ENCODE measurements around the gene SLX4IP. TPM values are rescaled to one million over a fixed set of nuclear protein-coding genes. Genes with fewer than 3 reads are reported as not detected.

SLX4IP gene
- polyA plus RNA-seq, 1 experiment, result 2.8 TPM

DNA sequence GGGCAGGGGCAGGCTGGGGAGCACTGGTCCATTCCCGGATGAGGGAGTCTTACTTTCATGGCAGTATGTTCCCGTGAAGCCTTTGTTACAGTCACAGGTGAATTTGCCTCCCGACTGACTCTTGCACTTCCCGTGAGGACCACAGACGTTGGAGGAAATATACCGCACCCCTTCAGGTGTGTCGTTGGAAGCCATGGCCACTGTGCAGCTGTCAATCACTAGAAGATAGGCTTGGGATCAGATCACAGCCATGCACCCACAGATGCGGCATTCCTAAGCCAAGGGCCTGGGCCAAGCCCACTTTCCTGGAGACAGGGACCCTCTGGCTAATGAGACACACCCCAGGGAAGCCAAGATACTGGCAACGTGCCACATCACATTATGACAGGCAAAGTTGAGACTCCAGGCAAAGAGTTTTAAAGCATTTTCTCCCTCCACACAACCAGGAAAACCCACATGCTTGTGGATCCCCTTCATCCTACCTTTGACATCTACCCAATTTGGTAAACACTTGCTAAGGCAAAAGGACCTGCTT lies 211.8 kb downstream of the SLX4IP start:
- Histone ChIP-seq H3K27ac (ENCODE audit: low read depth, low read length) (no peak overlapping the region), H3K4me3 (ENCODE audit: low read depth, low read length) (no peak overlapping the region), H3K27me3 (ENCODE audit: control insufficient read depth, insufficient read depth, low read length) (no peaks in the 10 kb centered on the region), H3K9me3 (ENCODE audit: control insufficient read depth, insufficient read depth, low read length) (no peaks in the 10 kb centered on the region)
- DNase-seq (ENCODE audit: low read depth, low spot score), result no peak
- CTCF ChIA-PET, result interaction anchor here (0.6 kb wide), 2 partner anchors 152 to 408 kb away, joined by 3 to 5 read pairs; no protein-coding TSS in a partner anchor
- POLR2A ChIA-PET, result no interaction called here
- TF ChIP-seq CTCF (IDR thresholded peaks at IDR 0.05; ENCODE audit: low read depth, low read length), result no peak

- H3K4me3 ChIP-seq (ENCODE audit: low read depth, low read length), result no peak overlapping the region
- H3K9me3 ChIP-seq (ENCODE audit: control insufficient read depth, insufficient read depth, low read length), result no peaks in the 10 kb centered on the region
- no peak for DNase-seq (ENCODE audit: low read depth, low spot score)
- ChIA-PET POLR2A (no interaction called here), CTCF (interaction anchor here (0.6 kb wide), 2 partner anchors 151 to 407 kb away, joined by 3 to 5 read pairs; no protein-coding TSS in a partner anchor)
- H3K27ac ChIP-seq (ENCODE audit: low read depth, low read length), result no peak overlapping the region
- peak; percentile 30; the same call in 1 of the 2 replicates for TF ChIP-seq CTCF (IDR thresholded peaks at IDR 0.05; ENCODE audit: low read depth, low read length)
- no peaks in the 10 kb centered on the region for H3K27me3 ChIP-seq (ENCODE audit: control insufficient read depth, insufficient read depth, low read length)
Observed at GRCh38 chr20:10647471-10647870, 212.4 kb downstream of the SLX4IP start.

DNA sequence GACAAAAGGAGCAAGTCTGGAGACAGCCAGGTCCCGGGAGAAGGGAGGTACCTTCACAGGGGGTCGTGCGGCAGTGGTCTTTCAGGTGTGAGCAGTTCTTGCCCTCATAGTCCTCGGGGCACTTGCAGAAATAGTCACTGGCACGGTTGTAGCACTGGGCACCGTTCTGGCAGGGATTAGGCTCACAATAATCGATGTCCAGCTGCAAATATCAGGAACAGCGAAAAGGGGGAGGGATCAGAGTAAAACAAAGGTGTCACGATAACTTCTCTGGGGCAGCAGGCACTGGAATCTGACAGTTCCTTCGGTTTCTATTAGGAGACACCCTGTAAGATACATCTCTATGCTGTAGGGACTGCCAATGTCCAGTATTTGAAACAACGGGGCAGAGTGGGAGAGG lies 212.8 kb downstream of the SLX4IP start:
- no peak overlapping the region for H3K27ac ChIP-seq (ENCODE audit: low read depth, low read length)
- ChIA-PET CTCF (no interaction called here), POLR2A (no interaction called here)
- no peak for DNase-seq (ENCODE audit: low read depth, low spot score)
- H3K9me3 ChIP-seq (ENCODE audit: control insufficient read depth, insufficient read depth, low read length), result no peaks in the 10 kb centered on the region
- H3K27me3 ChIP-seq (ENCODE audit: control insufficient read depth, insufficient read depth, low read length), result no peaks in the 10 kb centered on the region
- H3K4me3 ChIP-seq (ENCODE audit: low read depth, low read length), result no peak overlapping the region
- no peak for TF ChIP-seq CTCF (IDR thresholded peaks at IDR 0.05; ENCODE audit: low read depth, low read length)

- H3K27ac ChIP-seq (ENCODE audit: low read depth, low read length), result peak overlapping the region; percentile 33
- no peaks in the 10 kb centered on the region for H3K9me3 ChIP-seq (ENCODE audit: control insufficient read depth, insufficient read depth, low read length)
- no peaks in the 10 kb centered on the region for H3K27me3 ChIP-seq (ENCODE audit: control insufficient read depth, insufficient read depth, low read length)
- TF ChIP-seq CTCF (IDR thresholded peaks at IDR 0.05; ENCODE audit: low read depth, low read length), result no peak
- POLR2A ChIA-PET, result interaction anchor here (0.6 kb wide), 1 partner anchor 96 kb away, joined by 4 read pairs; no protein-coding TSS in a partner anchor
- peak; percentile 56 for DNase-seq (ENCODE audit: low read depth, low spot score)
- H3K4me3 ChIP-seq (ENCODE audit: low read depth, low read length), result no peak overlapping the region
- CTCF ChIA-PET, result interaction anchor here (1.3 to 1.5 kb wide), 2 partner anchors 22 to 895 kb away, joined by 3 to 7 read pairs; no protein-coding TSS in a partner anchor
Observed at GRCh38 chr20:10648651-10649050, 213.5 kb downstream of the SLX4IP start.

DNA sequence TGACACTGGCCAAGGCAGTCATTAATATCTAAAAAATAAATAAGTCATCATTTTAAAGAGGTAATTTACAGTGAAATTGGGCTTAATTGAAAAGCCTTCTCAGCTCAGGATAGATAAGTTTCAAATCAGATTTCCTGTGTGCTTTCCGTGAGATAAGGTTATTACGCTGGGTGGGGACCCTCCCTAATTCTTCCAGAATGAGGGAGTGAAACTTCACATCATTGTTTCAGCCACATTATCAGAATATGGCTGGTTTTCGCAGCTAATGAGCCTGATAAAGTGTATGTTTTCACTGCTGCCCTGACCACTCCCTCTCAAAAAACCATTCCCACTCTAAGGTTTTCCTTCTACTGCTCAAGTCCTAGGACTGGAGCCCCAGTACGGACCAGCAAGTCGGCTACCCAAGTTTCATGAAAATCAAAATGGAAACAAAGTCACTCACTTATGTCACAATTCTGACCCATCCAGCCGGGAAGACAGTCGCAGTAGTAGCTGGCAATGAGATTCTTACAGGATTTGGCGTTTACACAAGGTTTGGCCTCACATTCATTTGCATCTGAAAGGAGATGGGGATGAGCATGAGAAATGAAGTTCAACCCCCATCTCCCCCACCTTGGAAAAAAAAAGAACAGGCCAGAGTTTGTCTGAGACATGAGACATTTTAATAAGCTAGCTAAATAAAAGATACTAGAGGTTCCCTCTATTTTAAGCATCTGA lies 214.1 kb downstream of the SLX4IP start:
- no peaks in the 10 kb centered on the region for H3K27me3 ChIP-seq (ENCODE audit: control insufficient read depth, insufficient read depth, low read length)
- no peak overlapping the region for H3K27ac ChIP-seq (ENCODE audit: low read depth, low read length)
- ChIA-PET POLR2A (interaction anchor here (0.6 kb wide), 1 partner anchor 97 kb away, joined by 4 read pairs; no protein-coding TSS in a partner anchor), CTCF (interaction anchor here (0.6 to 2.0 kb wide), 4 partner anchors 22 to 1032 kb away, joined by 3 to 8 read pairs (median 6); no protein-coding TSS in a partner anchor)
- no peak overlapping the region for H3K4me3 ChIP-seq (ENCODE audit: low read depth, low read length)
- DNase-seq (ENCODE audit: low read depth, low spot score), result no peak
- TF ChIP-seq CTCF (IDR thresholded peaks at IDR 0.05; ENCODE audit: low read depth, low read length), result no peak
- H3K9me3 ChIP-seq (ENCODE audit: control insufficient read depth, insufficient read depth, low read length), result no peaks in the 10 kb centered on the region
